ENCODE results near the gene TIGD4.

Gene TIGD4

GRCh38 chr4:152805071-152805650, 25.6 kb upstream of the TIGD4 start:
- no peak overlapping the region for H3K27ac ChIP-seq
- TF ChIP-seq ZFX (IDR thresholded peaks at IDR 0.05; ENCODE audit: borderline replicate concordance) (no peak), CTCF (IDR thresholded peaks at IDR 0.05) (no peak)

GRCh38 chr4:152803541-152803940, 24.0 kb upstream of the TIGD4 start:
- TF ChIP-seq CTCF (IDR thresholded peaks at IDR 0.05) (no peak), ZFX (IDR thresholded peaks at IDR 0.05; ENCODE audit: borderline replicate concordance) (no peak)
- H3K27ac ChIP-seq = no peak overlapping the region

- H3K27ac ChIP-seq = no peak overlapping the region
- TF ChIP-seq ZFX (IDR thresholded peaks at IDR 0.05; ENCODE audit: borderline replicate concordance) = no peak
- no peak for TF ChIP-seq CTCF (IDR thresholded peaks at IDR 0.05)
Observed at GRCh38 chr4:152795891-152796290, 16.4 kb upstream of the TIGD4 start.

- H3K27ac ChIP-seq = no peak overlapping the region
- TF ChIP-seq CTCF (IDR thresholded peaks at IDR 0.05) = no peak
- no peak for TF ChIP-seq ZFX (IDR thresholded peaks at IDR 0.05; ENCODE audit: borderline replicate concordance)
Observed at GRCh38 chr4:152786627-152787026, 7.1 kb upstream of the TIGD4 start.

- no peak overlapping the region for H3K27ac ChIP-seq
- no peak for TF ChIP-seq ZFX (IDR thresholded peaks at IDR 0.05; ENCODE audit: borderline replicate concordance)
- no peak for TF ChIP-seq CTCF (IDR thresholded peaks at IDR 0.05)
Observed at GRCh38 chr4:152785639-152786615, 6.4 kb upstream of the TIGD4 start.

- no peak overlapping the region for H3K27ac ChIP-seq
- TF ChIP-seq CTCF (IDR thresholded peaks at IDR 0.05) (peak; percentile 41), ZFX (IDR thresholded peaks at IDR 0.05; ENCODE audit: borderline replicate concordance) (no peak)
Observed at GRCh38 chr4:152784490-152785350, 5.2 kb upstream of the TIGD4 start.

Measured in 22Rv1 (cell line).